EL (cell line): ENCODE results near the gene EIF3CL.
"Not testable (repeated sequence)": the region's sequence is repeated elsewhere in the genome, so short reads cannot be mapped to it uniquely, and the experiment has no call there.

Source experiments
- DNase-seq: peaks from one replicate; pipeline ENCODE4 v3.0.0-alpha.2; 2016

The EIF3CL gene, protein sequence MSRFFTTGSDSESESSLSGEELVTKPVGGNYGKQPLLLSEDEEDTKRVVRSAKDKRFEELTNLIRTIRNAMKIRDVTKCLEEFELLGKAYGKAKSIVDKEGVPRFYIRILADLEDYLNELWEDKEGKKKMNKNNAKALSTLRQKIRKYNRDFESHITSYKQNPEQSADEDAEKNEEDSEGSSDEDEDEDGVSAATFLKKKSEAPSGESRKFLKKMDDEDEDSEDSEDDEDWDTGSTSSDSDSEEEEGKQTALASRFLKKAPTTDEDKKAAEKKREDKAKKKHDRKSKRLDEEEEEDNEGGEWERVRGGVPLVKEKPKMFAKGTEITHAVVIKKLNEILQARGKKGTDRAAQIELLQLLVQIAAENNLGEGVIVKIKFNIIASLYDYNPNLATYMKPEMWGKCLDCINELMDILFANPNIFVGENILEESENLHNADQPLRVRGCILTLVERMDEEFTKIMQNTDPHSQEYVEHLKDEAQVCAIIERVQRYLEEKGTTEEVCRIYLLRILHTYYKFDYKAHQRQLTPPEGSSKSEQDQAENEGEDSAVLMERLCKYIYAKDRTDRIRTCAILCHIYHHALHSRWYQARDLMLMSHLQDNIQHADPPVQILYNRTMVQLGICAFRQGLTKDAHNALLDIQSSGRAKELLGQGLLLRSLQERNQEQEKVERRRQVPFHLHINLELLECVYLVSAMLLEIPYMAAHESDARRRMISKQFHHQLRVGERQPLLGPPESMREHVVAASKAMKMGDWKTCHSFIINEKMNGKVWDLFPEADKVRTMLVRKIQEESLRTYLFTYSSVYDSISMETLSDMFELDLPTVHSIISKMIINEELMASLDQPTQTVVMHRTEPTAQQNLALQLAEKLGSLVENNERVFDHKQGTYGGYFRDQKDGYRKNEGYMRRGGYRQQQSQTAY

DNA sequence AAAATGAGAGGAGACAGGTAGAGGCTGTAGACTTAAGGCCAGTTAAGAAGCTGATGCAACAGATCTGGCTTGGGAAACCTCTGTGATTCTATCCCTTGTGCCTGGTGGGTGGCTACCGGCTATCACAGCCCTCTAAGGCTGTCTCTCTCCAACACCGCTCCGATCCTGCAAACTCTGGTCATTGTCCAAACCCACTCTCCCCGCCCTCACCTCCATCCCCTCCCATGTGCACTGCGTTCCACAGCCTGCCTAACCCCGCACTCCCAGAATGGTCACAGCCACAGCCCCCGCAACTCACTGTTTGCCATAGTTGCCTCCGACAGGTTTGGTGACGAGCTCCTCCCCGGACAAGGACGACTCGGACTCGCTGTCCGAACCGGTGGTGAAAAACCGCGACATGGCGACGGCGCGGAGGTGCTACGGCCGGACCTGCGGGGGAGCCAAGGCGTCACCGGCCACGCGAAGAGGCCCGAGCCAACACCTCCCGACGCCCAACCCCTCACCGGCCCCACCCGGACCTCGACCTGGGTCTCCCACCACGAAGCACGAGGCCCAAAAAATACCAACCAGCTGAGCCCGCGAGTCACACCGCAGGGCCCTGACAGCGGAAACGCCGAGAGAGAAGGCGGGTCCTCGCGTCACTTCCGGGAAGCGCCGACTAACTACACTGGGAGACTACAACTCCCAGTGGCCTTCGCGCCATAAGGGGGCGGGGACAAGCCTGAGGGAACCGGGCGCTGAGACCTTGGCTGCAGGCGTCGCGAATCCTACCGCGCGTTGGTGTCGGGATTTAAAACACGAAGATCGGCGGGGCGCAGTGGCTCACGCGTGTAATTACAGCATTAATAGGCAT, at the start of gene EIF3CL:
Gene EIF3CL (minus strand): TSS at position 622 of the 853 bp plus-strand sequence. CDS start 223 bp downstream, at position 399.
- not testable (repeated sequence) for DNase-seq

DNA sequence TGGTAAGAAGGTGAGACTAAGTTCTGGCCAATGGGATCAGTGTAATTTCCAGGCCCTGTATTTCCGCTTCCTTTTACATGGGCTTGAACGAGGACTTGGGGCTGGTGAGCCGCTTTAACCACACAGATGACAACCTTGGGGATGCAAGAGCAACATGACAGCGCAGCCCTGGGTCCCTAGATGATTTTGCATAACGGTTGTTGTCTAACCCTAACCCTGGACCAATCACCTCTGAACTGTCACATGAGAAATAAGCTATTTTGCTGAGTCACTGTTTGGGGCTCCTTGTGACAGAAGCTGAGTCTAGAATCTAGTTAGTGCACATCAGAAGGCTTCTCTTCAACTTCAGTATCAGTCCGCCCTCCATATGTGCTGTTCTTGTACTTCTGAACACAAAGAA, 43.4 kb upstream of the EIF3CL start:
- DNase-seq: not testable (repeated sequence)

DNA sequence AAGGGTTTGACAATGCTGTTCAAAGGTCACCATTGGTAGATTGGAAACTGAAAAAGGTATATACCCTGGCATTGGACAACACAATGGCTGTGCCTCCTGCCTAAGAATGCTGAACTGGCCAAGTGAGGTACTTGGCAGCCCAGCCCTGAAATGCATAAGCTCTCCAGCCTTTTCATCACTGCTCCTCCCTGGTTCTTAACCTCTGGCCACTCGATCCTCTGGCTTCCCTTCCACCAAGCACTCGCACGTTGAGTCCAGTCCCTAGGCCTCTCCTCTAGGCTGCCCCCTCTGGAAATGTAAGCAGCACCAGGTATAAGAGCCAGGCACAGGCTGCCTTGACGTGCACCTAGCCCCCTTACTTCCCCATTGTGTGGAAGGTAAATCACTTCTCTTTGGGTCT, 42.7 kb upstream of the EIF3CL start:
- DNase-seq: not testable (repeated sequence)

DNA sequence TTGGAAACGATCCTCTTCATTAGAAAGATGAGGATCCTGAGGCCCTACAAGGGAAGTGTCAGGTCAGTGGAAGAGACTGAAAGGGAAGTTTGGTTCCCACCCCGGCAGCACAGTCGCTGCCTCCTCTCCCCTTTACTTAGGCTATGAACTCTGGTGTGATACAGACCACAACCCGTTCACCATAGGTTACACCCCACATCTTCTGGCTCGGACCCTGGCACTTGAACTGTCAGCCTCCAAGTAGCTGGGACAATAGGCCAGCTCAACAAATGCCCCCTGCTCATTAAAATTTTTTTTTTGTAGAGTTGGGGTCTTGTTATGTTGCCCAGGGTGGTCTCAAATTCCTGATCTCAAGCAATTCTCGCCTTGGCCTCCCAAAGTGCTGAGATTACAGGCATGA, 40.3 kb upstream of the EIF3CL start:
- not testable (repeated sequence) for DNase-seq

DNA sequence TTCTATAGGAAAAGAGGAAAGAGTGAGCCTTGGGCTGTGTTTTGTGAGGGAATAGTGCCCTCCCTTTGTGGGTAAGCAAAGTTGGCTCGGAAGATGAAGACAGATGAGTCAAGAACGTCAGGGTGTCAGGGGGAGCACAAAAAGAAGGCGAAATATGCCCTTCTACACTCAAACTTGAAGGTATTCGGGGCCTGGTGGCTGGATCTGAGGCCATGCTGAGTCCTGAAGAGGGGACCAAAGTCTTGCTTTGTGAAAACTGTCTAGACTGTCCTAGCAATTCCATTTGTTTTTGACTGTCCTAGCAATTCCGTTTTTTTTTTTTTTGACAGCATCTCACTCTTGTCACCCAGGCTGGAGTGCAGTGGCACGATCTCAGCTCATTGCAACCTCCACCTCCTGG, 35.3 kb upstream of the EIF3CL start:
- not testable (repeated sequence) for DNase-seq

DNA sequence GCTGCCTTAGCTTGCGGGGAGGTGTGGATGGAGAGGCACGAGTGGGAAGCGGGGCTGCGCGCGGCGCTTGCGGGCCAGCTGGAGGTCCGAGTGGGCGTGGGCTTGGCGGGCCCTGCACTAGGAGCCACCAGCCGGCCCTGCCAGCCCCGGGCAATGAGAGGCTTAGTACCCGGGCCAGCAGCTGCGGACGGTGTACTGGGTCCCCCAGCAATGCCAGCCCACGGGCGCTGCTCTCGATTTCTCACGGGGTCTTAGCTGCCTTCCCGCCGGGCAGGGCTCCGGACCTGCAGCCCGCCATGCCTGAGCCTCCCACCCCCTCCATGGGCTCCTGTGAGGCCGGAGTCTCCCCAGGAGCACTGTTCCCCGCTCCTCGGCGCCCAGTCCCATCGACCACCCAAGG, 31.7 kb upstream of the EIF3CL start:
- not testable (repeated sequence) for DNase-seq

DNA sequence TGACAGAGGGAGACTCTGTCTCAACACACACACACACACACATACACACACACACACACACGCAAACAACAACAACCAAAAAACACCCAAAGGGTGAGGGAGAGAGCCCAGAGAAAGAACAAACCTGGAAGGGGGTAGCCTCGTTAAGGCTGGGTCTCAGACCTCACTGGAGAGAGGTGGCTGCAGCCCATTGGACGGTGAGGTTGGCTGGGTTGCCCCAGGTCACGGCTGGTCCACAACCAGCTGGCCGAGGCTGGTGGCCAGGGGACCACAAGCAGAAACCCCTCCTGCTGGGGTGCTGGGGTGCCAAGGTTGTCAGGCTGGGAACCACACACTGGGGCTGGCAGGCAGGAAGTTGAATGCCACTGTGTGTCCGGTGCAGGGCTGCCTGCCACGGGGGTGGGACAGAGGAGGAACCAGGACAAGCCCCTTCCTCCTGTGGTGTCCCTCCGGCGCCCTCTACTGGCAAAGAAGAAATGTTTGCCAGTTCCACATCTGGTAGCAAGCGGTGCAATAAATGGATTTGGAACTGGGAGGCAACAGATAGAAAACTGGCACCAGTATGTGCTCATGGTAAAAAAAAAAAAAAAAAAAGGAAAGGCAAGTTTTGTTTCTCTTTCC, 22.5 kb upstream of the EIF3CL start:
- not testable (repeated sequence) for DNase-seq

DNA sequence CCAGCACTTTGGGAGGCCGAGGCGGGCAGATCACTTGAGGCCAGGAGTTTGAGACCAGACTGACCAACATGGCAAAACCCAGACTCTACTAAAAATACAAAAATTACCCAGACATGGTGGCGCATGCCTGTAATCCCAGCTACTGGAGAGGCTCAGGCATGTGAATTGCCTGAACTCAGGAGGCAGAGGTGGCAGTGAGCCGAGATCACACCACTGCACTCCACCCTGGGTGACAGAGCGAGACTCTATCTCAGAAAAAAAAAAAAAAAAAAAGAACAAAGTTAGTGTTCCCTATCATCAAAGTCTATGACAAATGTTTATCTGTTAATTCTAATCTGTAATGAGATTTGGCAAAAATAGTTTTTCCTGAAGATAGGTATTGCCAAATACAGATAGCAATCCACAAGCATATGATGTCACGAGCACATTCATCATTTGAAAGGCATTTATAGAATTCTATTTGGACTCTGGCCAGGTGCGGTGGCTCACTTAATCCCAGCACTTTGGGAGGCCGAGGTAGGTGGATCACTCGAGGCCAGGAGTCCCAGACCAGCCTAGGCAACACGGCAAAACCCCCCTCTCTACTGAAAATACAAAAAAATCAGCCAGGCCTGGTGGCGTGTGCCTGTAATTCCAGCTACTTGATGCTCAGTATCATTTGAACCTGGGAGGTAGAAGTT, 17.6 kb upstream of the EIF3CL start:
- DNase-seq: not testable (repeated sequence)

DNA sequence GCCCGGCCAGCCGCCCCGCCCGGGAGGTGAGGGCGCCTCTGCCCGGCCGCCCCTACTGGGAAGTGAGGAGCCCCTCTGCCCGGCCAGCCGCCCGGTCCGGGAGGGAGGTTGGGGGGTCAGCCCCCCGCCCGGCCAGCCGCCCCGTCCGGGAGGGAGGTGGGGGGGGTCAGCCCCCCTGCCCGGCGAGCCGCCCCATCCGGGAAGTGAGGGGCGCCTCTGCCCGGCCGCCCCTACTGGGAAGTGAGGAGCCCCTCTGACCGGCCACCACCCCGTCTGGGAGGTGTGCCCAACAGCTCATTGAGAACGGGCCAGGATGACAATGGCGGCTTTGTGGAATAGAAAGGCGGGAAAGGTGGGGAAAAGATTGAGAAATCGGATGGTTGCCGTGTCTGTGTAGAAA, 13.4 kb upstream of the EIF3CL start:
- not testable (repeated sequence) for DNase-seq

DNA sequence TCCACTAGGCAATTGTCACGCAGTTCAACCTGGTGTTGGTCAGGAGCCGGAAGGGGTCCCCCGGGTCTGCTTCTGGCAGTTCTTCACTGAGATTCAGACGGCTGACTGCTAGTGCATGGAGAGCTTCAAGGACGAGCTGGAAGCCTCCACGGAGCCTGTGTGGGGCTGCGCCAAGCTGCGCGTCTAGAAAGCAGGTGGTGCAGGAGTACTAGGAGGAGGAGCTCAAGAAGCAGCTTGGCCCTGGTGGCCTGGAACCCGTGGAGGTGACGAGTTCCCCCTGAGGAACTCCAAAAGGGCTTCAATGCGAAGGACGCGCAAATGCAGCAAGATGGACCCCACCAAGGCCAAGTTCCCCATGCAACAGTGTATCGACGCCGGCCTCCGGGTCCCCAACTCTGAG, 10.9 kb upstream of the EIF3CL start:
- peak; percentile 0 for DNase-seq

DNA sequence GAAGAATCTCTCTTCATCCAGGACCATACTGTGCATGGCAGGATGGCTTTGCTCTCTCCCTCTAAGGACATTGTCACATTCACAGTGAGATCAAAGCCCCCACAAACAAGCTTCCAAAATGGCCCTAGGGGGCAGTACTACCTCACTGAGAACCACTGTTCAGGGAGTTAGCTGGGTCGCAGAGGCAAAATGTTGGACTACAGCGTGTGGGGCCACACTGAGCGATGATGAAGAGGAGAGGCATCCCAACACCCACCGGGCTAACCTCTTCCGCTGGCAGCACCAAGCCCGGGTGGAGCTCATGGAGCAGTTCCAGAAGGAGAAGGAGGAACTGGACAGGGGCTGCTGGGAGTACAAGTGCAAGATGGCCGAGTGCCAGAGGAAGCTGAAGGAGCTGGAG, 9.9 kb upstream of the EIF3CL start:
- DNase-seq: not testable (repeated sequence)

DNA sequence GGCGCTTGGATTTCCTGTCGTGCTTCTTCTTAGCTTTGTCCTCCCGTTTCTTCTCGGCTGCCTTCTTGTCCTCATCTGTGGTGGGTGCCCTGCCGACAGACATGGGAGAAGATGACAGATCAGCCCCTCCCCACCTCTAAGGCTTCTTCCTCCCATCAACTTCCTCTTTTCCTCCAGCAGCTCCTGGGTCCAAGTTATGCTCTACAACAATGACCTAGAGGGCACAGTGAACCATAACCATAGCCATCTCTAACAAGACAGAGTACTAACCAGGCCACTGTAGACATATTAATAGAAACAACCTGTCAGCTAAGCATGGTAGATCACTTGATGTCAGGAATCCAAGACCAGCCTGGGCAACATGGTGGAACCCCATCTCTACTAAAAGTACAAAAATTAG, 11.6 kb downstream of the EIF3CL start:
- not testable (repeated sequence) for DNase-seq

DNA sequence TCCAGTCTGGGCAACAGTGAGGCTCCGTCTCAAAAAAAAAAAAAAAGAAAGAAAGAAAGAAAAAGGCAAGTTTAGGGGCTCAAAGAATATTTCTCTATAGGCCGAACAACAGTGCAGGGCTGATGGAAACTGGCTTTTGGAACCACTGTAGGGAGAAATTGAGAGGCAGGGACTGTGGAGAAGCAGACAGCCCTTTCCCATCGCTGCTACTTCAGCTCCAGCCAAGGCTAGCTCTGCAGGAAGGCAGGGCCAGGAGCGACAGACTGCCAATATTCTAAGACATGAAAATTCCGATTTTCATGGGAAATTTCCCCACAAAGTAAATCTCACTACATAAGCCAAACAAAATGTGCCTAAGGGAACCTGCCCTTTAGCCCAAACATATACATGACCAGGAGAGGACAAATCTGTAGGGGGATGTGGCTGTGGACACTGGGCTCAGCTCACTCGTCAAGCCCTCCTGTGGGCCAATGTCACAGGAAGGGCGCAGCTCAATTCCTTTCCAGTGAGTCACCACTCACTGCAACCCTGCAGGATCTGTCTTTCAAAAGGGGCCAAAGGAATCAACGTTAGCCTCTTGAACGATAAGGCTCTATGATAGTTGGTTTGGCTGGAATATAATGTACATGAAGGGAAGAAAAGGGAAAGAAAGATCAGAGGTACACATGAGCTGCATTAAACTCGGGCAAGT, 21.3 kb downstream of the EIF3CL start:
- not testable (repeated sequence) for DNase-seq

DNA sequence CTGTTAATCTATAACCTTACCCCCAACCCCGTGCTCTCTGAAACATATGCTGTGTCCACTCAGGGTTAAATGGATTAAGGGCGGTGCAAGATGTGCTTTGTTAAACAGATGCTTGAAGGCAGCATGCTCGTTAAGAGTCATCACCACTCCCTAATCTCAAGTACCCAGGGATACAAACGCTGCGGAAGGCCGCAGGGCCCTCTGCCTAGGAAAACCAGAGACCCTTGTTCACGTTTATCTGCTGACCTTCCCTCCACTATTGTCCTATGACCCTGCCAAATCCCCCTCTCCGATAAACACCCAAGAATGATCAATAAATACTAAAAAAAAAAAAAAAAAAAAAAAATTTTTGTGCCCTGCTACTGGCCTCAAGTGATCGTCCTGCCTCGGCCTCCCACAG, 25.8 kb downstream of the EIF3CL start:
- not testable (repeated sequence) for DNase-seq

DNA sequence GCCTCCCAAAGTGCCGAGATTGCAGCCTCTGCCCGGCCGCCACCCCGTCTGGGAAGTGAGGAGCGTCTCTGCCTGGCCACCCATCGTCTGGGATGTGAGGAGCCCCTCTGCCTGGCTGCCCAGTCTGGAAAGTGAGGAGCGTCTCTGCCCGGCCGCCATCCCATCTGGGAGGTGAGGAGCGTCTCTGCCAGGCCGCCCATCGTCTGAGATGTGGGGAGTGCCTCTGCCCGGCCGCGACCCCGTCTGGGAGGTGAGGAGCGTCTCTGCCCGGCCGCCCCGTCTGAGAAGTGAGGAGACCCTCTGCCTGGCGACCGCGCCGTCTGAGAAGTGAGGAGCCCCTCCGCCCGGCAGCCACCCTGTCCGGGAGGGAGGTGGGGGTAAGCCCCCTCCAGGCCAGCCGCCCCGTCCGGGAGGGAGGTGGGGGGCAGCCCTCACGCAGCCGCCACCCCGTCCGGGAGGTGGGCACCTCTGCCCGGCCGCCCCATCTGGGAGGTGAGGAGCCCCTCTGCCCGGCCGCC, 26.5 kb downstream of the EIF3CL start:
- DNase-seq: not testable (repeated sequence)

DNA sequence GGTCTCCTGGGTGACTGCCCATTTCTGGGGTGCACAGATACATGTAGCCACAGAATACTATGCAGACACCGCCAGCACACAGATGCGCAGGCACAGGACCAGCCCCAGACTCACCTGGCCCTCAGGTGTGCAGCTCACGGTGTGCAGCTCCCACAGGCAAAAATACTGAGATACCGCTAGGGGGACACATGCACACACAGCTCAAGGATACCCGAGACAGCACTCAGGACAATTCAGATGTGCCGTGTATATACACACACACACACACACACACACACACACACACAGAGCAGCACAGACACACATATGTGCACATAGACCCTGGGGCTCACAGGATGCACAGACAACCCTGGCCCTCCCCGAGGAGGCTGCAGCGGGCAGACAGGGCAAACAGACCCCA, 28.5 kb downstream of the EIF3CL start:
- not testable (repeated sequence) for DNase-seq

DNA sequence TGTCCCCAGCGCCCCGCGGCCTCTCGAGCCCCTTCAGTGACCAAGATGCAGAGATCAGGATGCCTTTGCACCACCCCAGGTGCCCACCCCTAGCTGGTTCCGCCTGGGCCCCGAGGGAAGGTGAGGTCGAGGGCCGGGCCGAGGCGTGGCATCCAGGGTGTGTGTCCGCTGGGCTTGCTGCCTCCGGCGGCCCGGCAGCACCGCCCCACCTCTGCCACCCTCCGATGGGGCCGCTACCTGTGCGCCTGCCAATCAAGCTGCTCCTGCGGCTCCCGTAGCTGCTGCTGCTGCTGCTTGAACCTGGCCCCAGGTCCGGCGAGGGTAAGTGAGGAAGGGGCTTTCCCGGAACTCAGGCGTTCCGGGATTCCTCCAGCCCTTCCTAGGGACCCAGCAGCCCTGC, 29.4 kb downstream of the EIF3CL start:
- not testable (repeated sequence) for DNase-seq

DNA sequence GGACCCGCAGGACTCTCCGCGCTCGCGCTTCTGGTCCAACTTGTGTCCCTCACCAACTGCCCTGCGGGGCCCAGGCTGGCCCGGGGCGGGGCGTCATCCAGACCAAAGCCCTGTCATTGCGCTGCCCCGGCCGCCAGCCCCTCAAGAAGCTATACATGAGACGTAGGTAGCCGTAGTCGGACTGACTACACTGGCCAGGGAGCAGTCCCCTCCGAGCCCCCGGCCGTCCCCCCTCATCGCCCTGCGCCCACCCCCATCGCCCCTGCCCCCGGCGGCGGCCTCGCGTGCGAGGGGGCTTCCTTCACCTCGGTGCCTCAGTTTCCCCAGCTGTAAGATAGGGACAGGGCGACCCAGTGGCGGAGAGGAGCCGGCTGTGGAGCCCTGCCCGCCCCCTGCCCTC, 35.7 kb downstream of the EIF3CL start:
- not testable (repeated sequence) for DNase-seq

DNA sequence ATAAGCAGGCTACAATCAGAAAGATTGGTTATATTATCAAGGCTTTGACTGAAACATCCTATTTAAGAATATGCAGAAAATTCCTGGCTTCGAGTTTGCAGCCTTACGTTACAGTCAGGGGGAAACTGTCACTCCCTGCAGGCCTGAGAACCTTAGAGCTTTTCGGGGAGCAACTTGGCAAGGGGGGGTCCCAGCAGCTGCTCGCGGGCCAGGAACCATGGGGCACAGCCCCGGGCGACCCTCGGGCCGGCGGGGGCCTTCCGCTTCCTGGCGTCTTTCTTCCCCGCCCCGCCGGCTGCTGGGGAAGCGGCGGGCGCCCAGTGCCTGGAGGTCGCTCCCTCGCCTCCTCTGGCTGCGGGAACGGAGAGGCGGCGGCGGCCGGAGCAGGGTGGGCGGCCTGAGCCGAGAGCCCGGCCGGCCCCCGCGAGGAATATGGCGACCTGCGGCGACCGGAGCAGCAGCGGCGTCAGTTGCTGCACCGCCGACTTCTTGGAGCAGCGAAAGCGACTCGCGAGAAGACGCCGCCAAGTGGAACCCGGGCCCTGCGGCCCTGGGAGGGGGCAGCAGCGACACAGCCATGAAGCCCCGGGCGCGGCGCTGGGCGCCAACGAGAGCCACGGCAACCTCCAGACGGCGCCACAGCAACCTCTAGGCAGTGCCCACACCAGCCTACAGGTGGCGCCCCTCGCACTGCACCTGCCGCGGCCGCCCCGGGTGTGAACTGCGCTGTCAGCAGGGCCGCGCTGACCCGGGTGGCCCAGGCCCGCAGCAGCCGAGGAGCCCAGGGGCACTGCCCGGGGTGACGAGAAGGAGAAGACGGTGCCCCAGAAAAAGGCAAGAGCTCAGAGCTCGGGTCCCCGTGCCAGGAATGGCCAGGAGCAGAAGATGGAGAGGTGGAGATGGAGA, 39.1 kb downstream of the EIF3CL start:
- DNase-seq: not testable (repeated sequence)

DNA sequence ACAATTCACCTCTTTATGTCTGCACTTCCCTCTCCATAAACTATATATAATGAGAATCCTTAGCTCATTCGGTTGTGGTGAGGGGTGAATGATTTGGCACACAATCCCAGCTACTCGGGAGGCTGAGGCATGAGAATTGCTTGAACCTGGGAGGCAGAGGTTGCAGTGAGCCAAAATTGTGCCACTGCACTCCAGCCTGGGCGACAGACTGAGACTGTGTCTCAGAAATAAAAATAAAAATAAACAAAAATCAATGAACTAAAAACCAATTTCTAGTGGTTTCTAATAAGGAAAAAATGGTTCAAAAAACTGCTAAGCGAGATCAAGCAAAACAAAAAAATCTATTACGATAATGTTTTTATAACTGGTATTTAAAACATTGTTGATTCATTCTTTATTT, 40.2 kb downstream of the EIF3CL start, which contains the start of gene NPIPB6:
Gene NPIPB6 (minus strand): TSS at position 101 of the 400 bp plus-strand sequence. CDS start 686 bp downstream, outside the sequence.
- DNase-seq: not testable (repeated sequence)
